ENCODE results near the gene SCML1.

SCML1 gene

DNA sequence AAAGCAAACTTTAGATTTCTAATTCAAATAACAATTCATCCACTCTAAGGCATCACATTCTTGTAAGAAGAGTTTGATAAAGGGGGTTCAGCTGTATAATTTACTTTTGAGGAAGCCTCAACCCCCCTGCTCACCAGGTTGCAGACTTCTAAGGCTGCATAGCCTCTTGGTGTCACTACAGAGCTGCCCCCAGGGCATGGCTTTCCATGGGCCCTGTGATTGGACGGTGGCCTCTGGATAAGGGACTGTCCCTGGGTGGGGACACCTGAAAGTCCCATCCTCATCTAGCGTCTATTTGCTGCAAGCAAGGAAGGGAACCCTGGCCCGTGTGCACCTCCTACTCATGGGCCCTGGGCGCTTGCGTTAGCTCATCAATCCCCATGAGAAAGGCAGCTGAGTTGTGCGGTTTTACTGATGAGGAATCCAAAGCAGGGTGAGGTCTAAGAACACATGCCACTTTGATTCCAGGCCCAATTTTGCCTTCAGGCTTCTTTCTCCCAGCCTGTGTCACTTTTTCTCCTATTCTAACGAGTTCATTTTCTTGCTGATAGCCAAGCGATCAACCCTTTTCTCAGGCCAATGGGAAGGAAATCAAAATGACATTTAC is 51.8 kb downstream of the SCML1 start:
- no peak for DNase-seq (ENCODE audit: low spot score)

DNA sequence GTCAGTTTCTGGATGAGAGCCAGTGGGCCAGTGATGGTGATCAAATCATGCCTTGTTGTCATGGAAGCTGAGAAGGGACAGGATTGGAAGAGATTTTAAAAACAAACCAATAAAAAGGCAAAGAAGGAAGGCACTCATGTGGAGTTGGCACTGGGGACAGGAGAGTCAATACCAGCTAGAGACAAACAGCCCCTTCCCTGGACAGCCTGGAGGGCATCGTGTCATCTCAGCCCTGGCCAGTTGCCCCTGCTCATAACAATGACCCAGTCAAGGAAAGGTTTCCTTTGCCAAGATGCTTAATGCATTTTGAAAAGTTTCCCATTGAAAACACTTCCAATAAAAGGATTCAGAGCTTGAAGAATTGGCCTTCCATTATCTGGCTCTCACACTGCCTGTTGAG is 55.5 kb downstream of the SCML1 start:
- no peak for DNase-seq (ENCODE audit: low spot score)

DNA sequence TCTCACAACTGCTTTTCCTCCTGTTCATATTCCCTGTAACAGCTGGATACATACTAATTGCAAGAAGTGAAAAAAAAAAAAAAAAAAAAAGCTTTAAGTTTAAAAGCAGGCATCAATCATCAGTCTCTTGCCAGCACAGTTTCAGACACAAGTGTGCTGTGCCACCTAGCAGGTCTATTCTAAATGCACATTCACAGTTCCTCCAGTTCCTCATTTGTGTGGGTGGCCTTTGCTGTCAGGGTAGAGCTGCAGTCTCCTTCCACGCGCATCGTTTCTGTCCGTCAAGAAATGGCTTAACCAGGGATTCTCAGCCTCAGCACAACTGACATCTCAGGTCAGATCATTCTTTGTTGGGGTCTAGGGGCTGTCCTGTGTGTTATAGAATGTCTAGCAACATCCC is 61.6 kb downstream of the SCML1 start:
- no peak for DNase-seq (ENCODE audit: low spot score)

DNA sequence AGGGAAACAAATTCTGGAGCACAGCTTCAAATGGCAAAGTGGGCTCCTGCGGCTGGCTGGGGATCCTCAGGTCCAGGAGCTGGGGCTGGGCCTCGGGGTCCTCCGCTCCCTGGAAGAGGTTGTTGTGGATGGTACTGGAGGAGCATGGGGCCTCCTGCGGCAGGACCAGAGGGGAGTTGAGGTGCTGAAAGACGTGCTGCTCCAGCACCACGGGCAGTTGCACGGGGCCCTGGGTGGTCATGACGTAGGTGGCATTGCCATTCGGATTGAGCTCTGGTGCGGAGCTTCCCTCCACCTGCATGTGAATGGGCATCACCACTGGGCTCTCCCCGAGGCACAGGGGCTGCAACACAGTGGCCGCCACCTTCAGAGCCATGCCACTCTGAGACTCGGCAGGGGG is 64.1 kb downstream of the SCML1 start:
- no peak for DNase-seq (ENCODE audit: low spot score)

DNA sequence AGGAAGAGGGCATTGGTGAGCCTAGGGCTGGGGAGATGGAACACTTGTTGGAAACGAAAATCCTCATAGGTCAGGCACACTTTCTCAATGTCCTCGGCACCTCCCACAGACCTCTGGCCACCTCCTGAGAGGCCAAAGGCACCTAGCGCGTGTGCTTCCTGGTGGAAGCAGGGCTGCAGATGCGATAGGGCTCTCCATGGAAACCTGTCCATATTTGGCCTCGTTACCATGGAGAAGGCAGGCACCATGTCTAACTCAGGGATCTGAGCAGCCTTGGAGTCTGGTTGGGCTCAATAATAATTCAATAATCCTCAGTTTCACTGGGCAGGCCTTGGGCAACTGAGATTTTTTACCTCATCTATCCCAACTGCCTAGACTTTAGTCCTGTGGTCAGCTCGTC is 65.5 kb downstream of the SCML1 start:
- no peak for DNase-seq (ENCODE audit: low spot score)

DNA sequence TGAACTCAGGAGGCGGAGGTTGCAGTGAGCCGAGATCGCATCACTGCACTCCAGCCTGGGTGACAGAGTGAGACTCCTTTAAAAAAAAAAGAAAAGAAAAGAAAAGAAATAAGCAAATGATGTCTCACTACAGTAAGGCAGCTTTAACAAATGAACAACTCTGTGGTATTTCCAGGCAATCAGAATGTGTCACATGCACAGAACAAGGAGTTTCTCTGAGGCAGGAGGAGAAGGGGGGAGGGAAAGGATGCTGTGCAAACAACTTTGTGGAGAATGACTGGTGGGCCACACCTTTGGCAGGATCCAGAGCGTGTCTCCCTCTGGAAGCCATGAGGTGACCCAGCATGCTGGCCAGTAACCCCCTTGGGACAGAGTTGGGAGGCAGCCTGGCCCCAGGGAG is 66.2 kb downstream of the SCML1 start:
- DNase-seq (ENCODE audit: low spot score), result no peak
